Breast epithelium (tissue), 3 donors: ENCODE data around the gene GNS.

Experiments
- CTCF ChIP-seq, 3 donors: fragments of 450-650 bp; IDR thresholded peaks; one replicate each; pipeline ENCODE4 v1.5.1; 2016 to 2017; ENCODE audit warnings: antibody characterized with exemption in 3 of 3, mild to moderate bottlenecking in 3 of 3, moderate library complexity in 3 of 3
- POLR2A ChIP-seq: fragments of 450-650 bp; IDR thresholded peaks from one replicate; pipeline ENCODE4 v1.6.1; 2016; ENCODE audit warnings: antibody characterized with exemption, mild to moderate bottlenecking, moderate library complexity
- POLR2AphosphoS5 ChIP-seq, 3 donors: sonication (generic); formaldehyde crosslinking; IDR thresholded peaks; one replicate each; pipeline ENCODE4 v1.6.1; 2017; ENCODE audit warnings: antibody characterized with exemption in 3 of 3

- TF ChIP-seq CTCF (IDR thresholded peaks at IDR 0.05), result no peak
- no peak for TF ChIP-seq POLR2A
- TF ChIP-seq POLR2AphosphoS5 (IDR thresholded peaks at IDR 0.05), result no peak
Observed at GRCh38 chr12:64782191-64782876, 23.1 kb upstream of the GNS start.
